ENCODE data around the gene NTMT1. TPM values are rescaled to one million over a fixed set of nuclear protein-coding genes. Genes with fewer than 3 reads are reported as not detected.

NTMT1 gene
- total and polyA plus RNA-seq, 5 donors: 45.0 to 78.1 (median 50.2) TPM

Other genes with a start within 250 kb of the NTMT1 start
- gene C9orf50, start 5.1 kb upstream of the NTMT1 start, total RNA-seq: under 1 TPM in 1 of 4 donors, not detected in 3; 0.20 TPM
- gene C9orf50, start 5.1 kb upstream of the NTMT1 start, polyA plus RNA-seq: not detected
- gene ASB6, start 16.0 kb downstream of the NTMT1 start, total RNA-seq: 10 to 100 TPM in 3 of 4 donors, 1 to 10 TPM in 1; 9.1 to 10.7 (median 10.2) TPM
- 9.8 TPM for gene ASB6, start 16.0 kb downstream of the NTMT1 start, polyA plus RNA-seq
- 1 to 10 TPM; 1.8 to 5.7 (median 3.7) TPM for gene PRRX2, start 39.5 kb downstream of the NTMT1 start, total RNA-seq
- 2.6 TPM for gene PRRX2, start 39.5 kb downstream of the NTMT1 start, polyA plus RNA-seq
- gene PTGES, start 126.9 kb downstream of the NTMT1 start, total RNA-seq: 1 to 10 TPM; 1.9 to 9.6 (median 6.1) TPM
- 3.7 TPM for gene PTGES, start 126.9 kb downstream of the NTMT1 start, polyA plus RNA-seq
- gene TOR1B, start 177.0 kb downstream of the NTMT1 start, total RNA-seq: 10 to 100 TPM in 2 of 4 donors, 1 to 10 TPM in 2; 8.8 to 12.2 (median 10.6) TPM
- 10.0 TPM for gene TOR1B, start 177.0 kb downstream of the NTMT1 start, polyA plus RNA-seq
- gene TOR1A, start 198.0 kb downstream of the NTMT1 start, total RNA-seq: 10 to 100 TPM; 18.0 to 22.4 (median 19.6) TPM
- gene TOR1A, start 198.0 kb downstream of the NTMT1 start, polyA plus RNA-seq: 16.1 TPM
- gene C9orf78, start 209.1 kb downstream of the NTMT1 start, total RNA-seq: 10 to 100 TPM; 31.9 to 40.9 (median 33.9) TPM
- 55.9 TPM for gene C9orf78, start 209.1 kb downstream of the NTMT1 start, polyA plus RNA-seq
- gene USP20, start 209.3 kb downstream of the NTMT1 start, total RNA-seq: 10 to 100 TPM; 15.3 to 18.4 (median 16.7) TPM
- 12.9 TPM for gene USP20, start 209.3 kb downstream of the NTMT1 start, polyA plus RNA-seq

Measured in right cardiac atrium (tissue), 5 donors.